Right atrium auricular region (tissue), 2 donors: Measurements from ENCODE around the gene RPTOR. TPM values are rescaled to one million over a fixed set of nuclear protein-coding genes. Genes with fewer than 3 reads are reported as not detected.

Source experiments
- DNase-seq: peaks from one replicate; pipeline ENCODE4 v3.0.0-alpha.2; 2019; ENCODE audit warnings: low spot score
- H3K27ac ChIP-seq, 2 donors: fragments of 200-600 bp; sonication (generic); 1 replicate in 1 of 2; 2 replicates in 1 of 2; pipeline ENCODE4 v1.5.1; 2016 to 2019
- H3K27me3 ChIP-seq, 2 donors: fragments of 200-600 bp; sonication (generic); one replicate each; pipeline versions ENCODE4 v1.5.1 to v1.6.0; 2017 to 2019
- H3K36me3 ChIP-seq: fragments of 200-600 bp; sonication (generic); one replicate; pipeline ENCODE4 v1.5.1; 2016
- H3K4me1 ChIP-seq, 2 donors: fragments of 200-600 bp; sonication (generic); one replicate each; pipeline versions ENCODE4 v1.5.1 to v1.6.0; 2017 to 2019
- H3K4me3 ChIP-seq, 2 donors: fragments of 200-600 bp; sonication (generic); 1 replicate in 1 of 2; 2 replicates in 1 of 2; pipeline ENCODE4 v1.5.1; 2017 to 2019; ENCODE audit warnings: mild to moderate bottlenecking in 1 of 2, moderate library complexity in 1 of 2
- H3K9me3 ChIP-seq, 2 donors: fragments of 200-600 bp; sonication (generic); one replicate each; pipeline ENCODE4 v1.5.1; 2019
- CTCF ChIP-seq, 2 donors: fragments of 200-600 bp; sonication (generic); IDR thresholded peaks; one replicate each; pipeline ENCODE4 v1.5.1; 2019; ENCODE audit warnings: antibody characterized with exemption in 2 of 2
- total RNA-seq, 2 donors: library from RNA; depleted of rRNA; stranded (reverse); fragments of >200 nt; gene quantifications; one replicate each; pipeline ENCODE4 v1.1.0, GENCODE V29; 2016

RPTOR gene
- total RNA-seq, 2 donors from 2014 or later, result 19.9 to 22.6 TPM

GRCh38 chr17:80599546-80600305 is 55.1 kb downstream of the RPTOR start:
- H3K36me3 ChIP-seq, result no peaks in the 10 kb centered on the region
- H3K4me3 ChIP-seq, result no peak overlapping the region
- no peaks in the 10 kb centered on the region for H3K27me3 ChIP-seq
- H3K9me3 ChIP-seq, result no peaks in the 10 kb centered on the region
- H3K4me1 ChIP-seq, result peaks cover 0 to 6% of the 10 kb centered on the region in 2 donors
- no peak for DNase-seq
- no peak overlapping the region for H3K27ac ChIP-seq
- TF ChIP-seq CTCF (IDR thresholded peaks at IDR 0.05), result no peak

GRCh38 chr17:80601146-80601545 is 56.5 kb downstream of the RPTOR start:
- DNase-seq, result no peak
- peaks cover 0 to 6% of the 10 kb centered on the region in 2 donors for H3K4me1 ChIP-seq
- H3K4me3 ChIP-seq, result no peak overlapping the region
- H3K27ac ChIP-seq, result no peak overlapping the region
- no peaks in the 10 kb centered on the region for H3K9me3 ChIP-seq
- no peaks in the 10 kb centered on the region for H3K36me3 ChIP-seq
- no peaks in the 10 kb centered on the region for H3K27me3 ChIP-seq
- TF ChIP-seq CTCF (IDR thresholded peaks at IDR 0.05), result no peak

GRCh38 chr17:80603396-80603795 is 58.8 kb downstream of the RPTOR start:
- TF ChIP-seq CTCF (IDR thresholded peaks at IDR 0.05), result no peak
- Histone ChIP-seq H3K4me1 (no peaks in the 10 kb centered on the region), H3K9me3 (no peaks in the 10 kb centered on the region), H3K36me3 (no peaks in the 10 kb centered on the region), H3K4me3 (no peak overlapping the region), H3K27me3 (no peaks in the 10 kb centered on the region), H3K27ac (no peak overlapping the region)
- no peak for DNase-seq

GRCh38 chr17:80604009-80604669 is 59.5 kb downstream of the RPTOR start:
- Histone ChIP-seq H3K36me3 (no peaks in the 10 kb centered on the region), H3K9me3 (no peaks in the 10 kb centered on the region), H3K4me3 (no peak overlapping the region), H3K27me3 (no peaks in the 10 kb centered on the region), H3K4me1 (no peaks in the 10 kb centered on the region), H3K27ac (no peak overlapping the region)
- no peak for TF ChIP-seq CTCF (IDR thresholded peaks at IDR 0.05)
- DNase-seq, result no peak

GRCh38 chr17:80604670-80605010 is 60.0 kb downstream of the RPTOR start:
- Histone ChIP-seq H3K27me3 (no peaks in the 10 kb centered on the region), H3K36me3 (no peaks in the 10 kb centered on the region), H3K9me3 (no peaks in the 10 kb centered on the region), H3K27ac (no peak overlapping the region), H3K4me1 (no peaks in the 10 kb centered on the region), H3K4me3 (no peak overlapping the region)
- no peak for DNase-seq
- no peak for TF ChIP-seq CTCF (IDR thresholded peaks at IDR 0.05)
